IPS DF 6.9 (cell line): ENCODE data around the gene EIF4G3.

Experiments
- DNase-seq: peaks from one replicate; pipeline ENCODE4 v3.0.0-alpha.2; 2013; ENCODE audit warnings: low read depth, low spot score
- H3K27ac ChIP-seq: one replicate; pipeline ENCODE4 v1.5.1; 2013; ENCODE audit warnings: low read length, control low read depth
- H3K27me3 ChIP-seq: 2 replicates; pipeline ENCODE4 v1.6.1; 2013; ENCODE audit warnings: mild to moderate bottlenecking, low read length; ENCODE audit not compliant: control insufficient read depth, insufficient read depth
- H3K36me3 ChIP-seq: 2 replicates; pipeline ENCODE4 v1.6.1; 2013; ENCODE audit warnings: low read length; ENCODE audit not compliant: control insufficient read depth, insufficient read depth
- H3K4me1 ChIP-seq: 2 replicates; pipeline ENCODE4 v1.6.1; 2013; ENCODE audit warnings: low read length; ENCODE audit not compliant: control insufficient read depth, insufficient read depth
- H3K4me3 ChIP-seq: 2 replicates; pipeline ENCODE4 v1.5.1; 2013; ENCODE audit warnings: mild to moderate bottlenecking, low read length
- H3K9me3 ChIP-seq: 2 replicates; pipeline ENCODE4 v1.6.1; 2013; ENCODE audit warnings: low read length, inconsistent platforms; ENCODE audit not compliant: control insufficient read depth, insufficient read depth
- WGBS: extraction: QIAGEN DNeasy Blood & Tissue Kit; methylation state at CpG from one replicate; pipeline ENCODE4 v1.1.7; 2013; ENCODE audit warnings: mixed read lengths, missing lambda C conversion rate; ENCODE audit not compliant: insufficient read length, insufficient coverage; 5-methylcytosine and 5-hydroxymethylcytosine counted together

The EIF4G3 gene

GRCh38 chr1:21020151-21020550 lies 156.5 kb downstream of the EIF4G3 start:
- no peaks in the 10 kb centered on the region for H3K9me3 ChIP-seq
- H3K27me3 ChIP-seq: no peaks in the 10 kb centered on the region
- no peaks in the 10 kb centered on the region for H3K36me3 ChIP-seq
- no peak overlapping the region for H3K27ac ChIP-seq
- DNase-seq: no peak
- no CpG with 5 or more reads among the region's 3 CpGs for WGBS
- H3K4me1 ChIP-seq: no peaks in the 10 kb centered on the region
- no peak overlapping the region for H3K4me3 ChIP-seq

- DNase-seq: no peak
- H3K36me3 ChIP-seq: no peaks in the 10 kb centered on the region
- no peaks in the 10 kb centered on the region for H3K27me3 ChIP-seq
- no peak overlapping the region for H3K27ac ChIP-seq
- H3K9me3 ChIP-seq: no peaks in the 10 kb centered on the region
- H3K4me1 ChIP-seq: no peaks in the 10 kb centered on the region
- H3K4me3 ChIP-seq: no peak overlapping the region
Observed at GRCh38 chr1:21018673-21019072, 158.0 kb downstream of the EIF4G3 start.

GRCh38 chr1:21013510-21013909 lies 163.2 kb downstream of the EIF4G3 start:
- no peak for DNase-seq
- no CpG with 5 or more reads among the region's 3 CpGs for WGBS
- H3K4me3 ChIP-seq: no peak overlapping the region
- no peaks in the 10 kb centered on the region; the same call in 1 of the 2 replicates for H3K4me1 ChIP-seq
- H3K36me3 ChIP-seq: no peaks in the 10 kb centered on the region
- no peak overlapping the region for H3K27ac ChIP-seq
- H3K27me3 ChIP-seq: no peaks in the 10 kb centered on the region
- H3K9me3 ChIP-seq: no peaks in the 10 kb centered on the region

GRCh38 chr1:21012937-21013336 lies 163.8 kb downstream of the EIF4G3 start:
- WGBS: no CpG with 5 or more reads among the region's 5 CpGs
- no peak for DNase-seq
- H3K4me3 ChIP-seq: no peak overlapping the region
- no peak overlapping the region for H3K27ac ChIP-seq
- H3K27me3 ChIP-seq: no peaks in the 10 kb centered on the region
- no peaks in the 10 kb centered on the region for H3K36me3 ChIP-seq
- H3K9me3 ChIP-seq: no peaks in the 10 kb centered on the region
- no peaks in the 10 kb centered on the region; the same call in 1 of the 2 replicates for H3K4me1 ChIP-seq

GRCh38 chr1:21007876-21008275 lies 168.8 kb downstream of the EIF4G3 start:
- DNase-seq: no peak

GRCh38 chr1:21005466-21006239 lies 171.0 kb downstream of the EIF4G3 start:
- Histone ChIP-seq H3K4me1 (no peaks in the 10 kb centered on the region), H3K36me3 (no peaks in the 10 kb centered on the region), H3K27me3 (no peaks in the 10 kb centered on the region), H3K4me3 (no peak overlapping the region), H3K9me3 (no peaks in the 10 kb centered on the region), H3K27ac (no peak overlapping the region)
- no CpG with 5 or more reads among the region's 4 CpGs for WGBS
- DNase-seq: no peak

More at GRCh38 chr1:21007876-21008275, 168.8 kb downstream of the EIF4G3 start:
- WGBS: no CpG with 5 or more reads among the region's 1 CpG
- no peak overlapping the region for H3K27ac ChIP-seq
- no peak overlapping the region for H3K4me3 ChIP-seq
- no peaks in the 10 kb centered on the region for H3K4me1 ChIP-seq
- no peaks in the 10 kb centered on the region for H3K36me3 ChIP-seq
- no peaks in the 10 kb centered on the region for H3K9me3 ChIP-seq
- no peaks in the 10 kb centered on the region for H3K27me3 ChIP-seq

GRCh38 chr1:21003281-21004045 lies 173.2 kb downstream of the EIF4G3 start:
- no peaks in the 10 kb centered on the region for H3K27me3 ChIP-seq
- WGBS: no CpG with 5 or more reads among the region's 3 CpGs
- H3K4me1 ChIP-seq: no peaks in the 10 kb centered on the region
- no peak for DNase-seq
- H3K4me3 ChIP-seq: no peak overlapping the region
- no peak overlapping the region for H3K27ac ChIP-seq
- H3K36me3 ChIP-seq: no peaks in the 10 kb centered on the region
- no peaks in the 10 kb centered on the region for H3K9me3 ChIP-seq

- DNase-seq: no peak
Observed at GRCh38 chr1:21001042-21001441, 175.7 kb downstream of the EIF4G3 start.

GRCh38 chr1:21000245-21000594 lies 176.5 kb downstream of the EIF4G3 start:
- H3K36me3 ChIP-seq: no peaks in the 10 kb centered on the region
- no peak for DNase-seq
- no peak overlapping the region for H3K4me3 ChIP-seq
- no peaks in the 10 kb centered on the region for H3K27me3 ChIP-seq
- H3K9me3 ChIP-seq: no peaks in the 10 kb centered on the region
- H3K27ac ChIP-seq: no peak overlapping the region
- WGBS: no CpG with 5 or more reads among the region's 2 CpGs
- no peaks in the 10 kb centered on the region for H3K4me1 ChIP-seq

More at GRCh38 chr1:21001042-21001441, 175.7 kb downstream of the EIF4G3 start:
- Histone ChIP-seq H3K4me1 (no peaks in the 10 kb centered on the region), H3K4me3 (no peak overlapping the region), H3K9me3 (no peaks in the 10 kb centered on the region), H3K36me3 (no peaks in the 10 kb centered on the region), H3K27me3 (no peaks in the 10 kb centered on the region), H3K27ac (no peak overlapping the region)
- no CpG with 5 or more reads among the region's 2 CpGs for WGBS

- Histone ChIP-seq H3K27me3 (no peaks in the 10 kb centered on the region), H3K27ac (no peak overlapping the region), H3K9me3 (no peaks in the 10 kb centered on the region), H3K4me1 (no peaks in the 10 kb centered on the region), H3K36me3 (no peaks in the 10 kb centered on the region), H3K4me3 (no peak overlapping the region)
- WGBS: 100% methylated on average over 1 of the region's 4 CpGs
- DNase-seq: no peak
Observed at GRCh38 chr1:20999525-21000244, 177.0 kb downstream of the EIF4G3 start.
